Neural crest cell (in vitro differentiated cells): ENCODE data around the gene DSG2. TPM values are rescaled to one million over a fixed set of nuclear protein-coding genes. Genes with fewer than 3 reads are reported as not detected.

ENCODE experiments used
- DNase-seq: peaks from one replicate; pipeline ENCODE4 v3.0.0; 2021; ENCODE audit warnings: low read depth, mixed read lengths, low spot score
- H3K27ac Mint-ChIP-seq: one replicate; pipeline ENCODE4 v1.8.0; 2021; ENCODE audit warnings: mild to moderate bottlenecking, mixed read lengths; ENCODE audit not compliant: unreplicated experiment
- H3K27me3 Mint-ChIP-seq: 2 replicates; pipeline ENCODE4 v1.8.0; 2021; ENCODE audit warnings: low read depth, mild to moderate bottlenecking, mixed read lengths
- H3K36me3 Mint-ChIP-seq: 2 replicates; pipeline ENCODE4 v1.8.0; 2021; ENCODE audit warnings: low read depth, mild to moderate bottlenecking, mixed read lengths
- H3K4me1 Mint-ChIP-seq: 2 replicates; pipeline ENCODE4 v1.8.0; 2021; ENCODE audit warnings: mixed read lengths
- H3K4me3 Mint-ChIP-seq: one replicate; pipeline ENCODE4 v1.8.0; 2021; ENCODE audit warnings: mild to moderate bottlenecking, mixed read lengths
- H3K9me3 Mint-ChIP-seq: 2 replicates; pipeline ENCODE4 v1.8.0; 2021; ENCODE audit warnings: mixed read lengths
- CTCF ChIP-seq: fragments of 200-600 bp; sonication (generic); conservative IDR thresholded peaks from 2 replicates; pipeline ENCODE4 v1.5.0; 2021; ENCODE audit warnings: antibody characterized with exemption, mild to moderate bottlenecking
- total RNA-seq: library from RNA; stranded (reverse); gene quantifications from 2 replicates; pipeline ENCODE4 v1.2.1, GENCODE V29; 2021

Gene DSG2
- total RNA-seq, 1 donor from 2014 or later = 18.4 TPM

GRCh38 chr18:31508781-31509180 is 10.8 kb downstream of the DSG2 start:
- peaks cover 35% of the 10 kb centered on the region for H3K4me1 Mint-ChIP-seq
- no peaks in the 10 kb centered on the region for H3K9me3 Mint-ChIP-seq
- no peak overlapping the region for H3K4me3 Mint-ChIP-seq
- no peak for DNase-seq
- H3K36me3 Mint-ChIP-seq = no peaks in the 10 kb centered on the region
- no peak overlapping the region for H3K27ac Mint-ChIP-seq
- no peak for TF ChIP-seq CTCF
- H3K27me3 Mint-ChIP-seq = no peaks in the 10 kb centered on the region

- TF ChIP-seq CTCF = no peak
Measured at GRCh38 chr18:31509571-31509970, 11.6 kb downstream of the DSG2 start.

GRCh38 chr18:31510319-31510718 is 12.3 kb downstream of the DSG2 start:
- no peak overlapping the region for H3K4me3 Mint-ChIP-seq
- H3K27me3 Mint-ChIP-seq = no peaks in the 10 kb centered on the region
- H3K36me3 Mint-ChIP-seq = no peaks in the 10 kb centered on the region
- no peak for DNase-seq
- H3K27ac Mint-ChIP-seq = no peak overlapping the region
- H3K9me3 Mint-ChIP-seq = no peaks in the 10 kb centered on the region
- peaks cover 38% of the 10 kb centered on the region for H3K4me1 Mint-ChIP-seq
- TF ChIP-seq CTCF = no peak

More at GRCh38 chr18:31509571-31509970, 11.6 kb downstream of the DSG2 start:
- Mint-ChIP-seq H3K9me3 (no peaks in the 10 kb centered on the region), H3K27ac (no peak overlapping the region), H3K27me3 (no peaks in the 10 kb centered on the region), H3K4me1 (peaks cover 38% of the 10 kb centered on the region), H3K4me3 (no peak overlapping the region), H3K36me3 (no peaks in the 10 kb centered on the region)
- no peak for DNase-seq

- Mint-ChIP-seq H3K27me3 (no peaks in the 10 kb centered on the region), H3K9me3 (no peaks in the 10 kb centered on the region), H3K4me3 (no peak overlapping the region), H3K4me1 (peaks cover 38% of the 10 kb centered on the region), H3K27ac (no peak overlapping the region), H3K36me3 (no peaks in the 10 kb centered on the region)
- DNase-seq = no peak
- peak; percentile 53 for TF ChIP-seq CTCF
Measured at GRCh38 chr18:31511098-31511497, 13.1 kb downstream of the DSG2 start.

GRCh38 chr18:31512203-31512764 is 14.3 kb downstream of the DSG2 start:
- Mint-ChIP-seq H3K9me3 (no peaks in the 10 kb centered on the region), H3K36me3 (no peaks in the 10 kb centered on the region), H3K27ac (no peak overlapping the region), H3K4me1 (peaks cover 38% of the 10 kb centered on the region), H3K27me3 (no peaks in the 10 kb centered on the region), H3K4me3 (no peak overlapping the region)
- no peak for TF ChIP-seq CTCF
- DNase-seq = no peak
